ENCODE measurements around the gene HDAC9.

HDAC9 gene

GRCh38 chr7:18995811-18996426 lies 500.4 kb downstream of the HDAC9 start:
- TF ChIP-seq CTCF (IDR thresholded peaks at IDR 0.05; ENCODE audit: low read depth, low read length): no peak
- in situ Hi-C loops (cut with HindIII; ENCODE audit: low sequenced_read_pairs): no loop called here
- H3K4me3 ChIP-seq (ENCODE audit: low read depth, low read length): no peak overlapping the region
- peak; percentile 39 for DNase-seq (ENCODE audit: low read depth, low spot score)

GRCh38 chr7:18996583-18996982 lies 501.0 kb downstream of the HDAC9 start:
- no peak overlapping the region for H3K4me3 ChIP-seq (ENCODE audit: low read depth, low read length)
- no peak for TF ChIP-seq CTCF (IDR thresholded peaks at IDR 0.05; ENCODE audit: low read depth, low read length)
- DNase-seq (ENCODE audit: low read depth, low spot score): no peak
- in situ Hi-C loops (cut with HindIII; ENCODE audit: low sequenced_read_pairs): no loop called here

GRCh38 chr7:18997477-18998150 lies 502.1 kb downstream of the HDAC9 start:
- no peak overlapping the region for H3K4me3 ChIP-seq (ENCODE audit: low read depth, low read length)
- no peak for DNase-seq (ENCODE audit: low read depth, low spot score)
- in situ Hi-C loops (cut with HindIII; ENCODE audit: low sequenced_read_pairs): no loop called here
- no peak for TF ChIP-seq CTCF (IDR thresholded peaks at IDR 0.05; ENCODE audit: low read depth, low read length)

- no peak for DNase-seq (ENCODE audit: low read depth, low spot score)
- no peak for TF ChIP-seq CTCF (IDR thresholded peaks at IDR 0.05; ENCODE audit: low read depth, low read length)
- in situ Hi-C loops (cut with HindIII; ENCODE audit: low sequenced_read_pairs): no loop called here
- H3K4me3 ChIP-seq (ENCODE audit: low read depth, low read length): no peak overlapping the region
Observed at GRCh38 chr7:19000410-19000809, 504.9 kb downstream of the HDAC9 start.

GRCh38 chr7:19001854-19002253 lies 506.3 kb downstream of the HDAC9 start:
- in situ Hi-C loops (cut with HindIII; ENCODE audit: low sequenced_read_pairs): no loop called here
- no peak overlapping the region for H3K4me3 ChIP-seq (ENCODE audit: low read depth, low read length)
- TF ChIP-seq CTCF (IDR thresholded peaks at IDR 0.05; ENCODE audit: low read depth, low read length): no peak
- DNase-seq (ENCODE audit: low read depth, low spot score): peak; percentile 22

- peak; percentile 68 for DNase-seq (ENCODE audit: low read depth, low spot score)
- in situ Hi-C loops (cut with HindIII; ENCODE audit: low sequenced_read_pairs): no loop called here
- TF ChIP-seq CTCF (IDR thresholded peaks at IDR 0.05; ENCODE audit: low read depth, low read length): no peak
- no peak overlapping the region for H3K4me3 ChIP-seq (ENCODE audit: low read depth, low read length)
Observed at GRCh38 chr7:19009241-19009935, 513.8 kb downstream of the HDAC9 start.

Measured in astrocyte of the spinal cord (primary cell).